HG03103 (cell line): ENCODE data around the gene GTF2F2.

Source experiments
- ATAC-seq: cut with Tn5 transposase; IDR thresholded peaks from one replicate; pipeline ENCODE4 v1.9.1; 2021; ENCODE audit warnings: low read depth; ENCODE audit not compliant: unreplicated experiment

The GTF2F2 gene

GRCh38 chr13:45331123-45331619, 210.9 kb downstream of the GTF2F2 start:
- no peak for ATAC-seq

GRCh38 chr13:45331692-45332035, 211.4 kb downstream of the GTF2F2 start:
- ATAC-seq = no peak

DNA sequence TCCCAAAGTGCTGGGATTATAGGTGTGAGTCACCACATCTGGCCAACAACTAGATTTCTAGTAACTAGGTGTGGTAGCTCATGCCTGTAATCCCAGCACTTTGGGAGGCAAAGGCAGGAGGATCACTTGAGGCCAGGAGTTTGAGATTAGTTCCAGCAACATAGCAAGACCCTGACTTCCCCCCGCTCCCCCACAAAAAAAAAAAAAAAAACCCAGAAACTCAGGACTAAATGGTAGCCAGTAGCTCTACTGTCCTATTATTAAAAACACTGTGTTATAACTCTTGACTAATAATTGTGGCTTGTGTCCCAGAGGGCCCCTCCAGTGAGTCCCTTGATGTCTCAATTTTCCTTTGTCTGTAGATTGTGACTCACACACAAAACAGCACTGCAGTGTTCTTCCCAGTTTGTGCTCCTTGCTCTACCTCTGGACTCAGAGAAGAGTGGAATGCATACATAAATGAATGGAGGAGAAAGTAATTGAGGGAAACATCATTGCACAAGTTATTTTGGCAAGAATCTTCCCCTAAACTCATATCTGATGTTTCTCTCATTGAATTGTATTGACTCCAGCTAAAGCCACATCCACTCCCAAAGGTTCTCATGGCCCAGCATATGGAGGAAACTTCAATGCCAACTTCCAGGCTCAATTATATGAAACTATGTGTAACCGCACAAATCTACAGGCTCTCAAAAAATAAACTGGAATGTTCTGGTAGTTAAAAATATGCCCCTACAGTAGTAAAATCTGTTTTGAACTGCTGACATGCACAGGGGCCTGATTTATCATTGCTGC, 211.9 kb downstream of the GTF2F2 start:
- no peak for ATAC-seq

- no peak for ATAC-seq
These were observed 212.5 kb downstream of the GTF2F2 start for GRCh38 chr13:45332831-45333219.

GRCh38 chr13:45333251-45333976, 213.1 kb downstream of the GTF2F2 start:
- ATAC-seq = no peak
